ENCODE results near the gene MVB12B. TPM values are rescaled to one million over a fixed set of nuclear protein-coding genes. Genes with fewer than 3 reads are reported as not detected.

Gene MVB12B
- total RNA-seq, 4 donors from 2014 or later, result 8.5 to 13.0 (median 10.5) TPM

DNA sequence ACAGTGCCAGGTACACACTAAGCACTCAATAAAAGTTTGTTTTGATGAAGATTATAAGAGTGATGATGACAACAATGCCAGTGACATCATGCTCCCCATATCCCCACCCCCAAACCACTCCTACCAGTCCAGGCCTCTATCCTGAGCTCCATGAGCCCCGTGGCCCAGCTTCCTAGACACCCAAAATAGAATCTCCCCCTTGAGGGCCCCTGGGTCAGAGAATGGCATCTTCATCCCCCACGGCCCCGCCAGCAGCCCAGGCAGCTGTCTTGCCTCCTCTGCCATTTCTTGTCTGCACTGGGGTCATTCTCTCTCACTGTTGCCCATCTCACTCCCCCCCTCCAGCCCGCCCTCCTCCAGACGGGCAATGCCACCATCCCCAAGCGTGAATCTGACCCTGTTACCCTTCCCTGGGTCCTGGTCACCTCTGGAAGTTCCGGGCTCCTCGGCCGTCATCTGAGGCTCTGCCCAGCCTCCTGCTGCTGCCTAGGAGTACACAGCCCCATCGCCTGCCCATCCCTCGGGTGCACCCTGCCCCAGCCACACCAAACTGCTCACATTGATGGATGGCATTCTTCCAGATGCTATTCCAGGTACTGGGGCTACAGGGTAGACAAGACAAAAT is 210.3 kb downstream of the MVB12B start:
- TF ChIP-seq, protein P1, sequence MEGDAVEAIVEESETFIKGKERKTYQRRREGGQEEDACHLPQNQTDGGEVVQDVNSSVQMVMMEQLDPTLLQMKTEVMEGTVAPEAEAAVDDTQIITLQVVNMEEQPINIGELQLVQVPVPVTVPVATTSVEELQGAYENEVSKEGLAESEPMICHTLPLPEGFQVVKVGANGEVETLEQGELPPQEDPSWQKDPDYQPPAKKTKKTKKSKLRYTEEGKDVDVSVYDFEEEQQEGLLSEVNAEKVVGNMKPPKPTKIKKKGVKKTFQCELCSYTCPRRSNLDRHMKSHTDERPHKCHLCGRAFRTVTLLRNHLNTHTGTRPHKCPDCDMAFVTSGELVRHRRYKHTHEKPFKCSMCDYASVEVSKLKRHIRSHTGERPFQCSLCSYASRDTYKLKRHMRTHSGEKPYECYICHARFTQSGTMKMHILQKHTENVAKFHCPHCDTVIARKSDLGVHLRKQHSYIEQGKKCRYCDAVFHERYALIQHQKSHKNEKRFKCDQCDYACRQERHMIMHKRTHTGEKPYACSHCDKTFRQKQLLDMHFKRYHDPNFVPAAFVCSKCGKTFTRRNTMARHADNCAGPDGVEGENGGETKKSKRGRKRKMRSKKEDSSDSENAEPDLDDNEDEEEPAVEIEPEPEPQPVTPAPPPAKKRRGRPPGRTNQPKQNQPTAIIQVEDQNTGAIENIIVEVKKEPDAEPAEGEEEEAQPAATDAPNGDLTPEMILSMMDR (IDR thresholded peaks at IDR 0.05; ENCODE audit: low read depth), result no peak

DNA sequence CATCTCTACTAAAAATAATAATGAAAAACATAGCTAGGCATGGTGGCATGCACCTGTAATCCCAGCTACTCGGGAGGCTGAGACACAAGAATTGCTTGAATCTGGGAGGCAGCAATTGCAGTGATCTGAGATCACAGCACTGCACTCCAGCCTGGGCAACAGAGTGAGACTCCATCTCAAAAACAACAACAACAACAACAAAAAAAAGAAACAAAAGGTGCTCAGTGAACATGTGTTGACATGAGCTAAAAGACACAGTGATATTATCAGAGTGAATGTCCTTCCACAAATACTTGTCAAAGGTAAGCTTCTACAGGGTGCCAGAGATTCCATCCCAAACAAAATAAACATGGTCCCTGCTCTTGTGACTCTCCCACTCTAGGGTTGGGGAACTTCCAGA is 211.9 kb downstream of the MVB12B start:
- TF ChIP-seq, protein P1 (IDR thresholded peaks at IDR 0.05; ENCODE audit: low read depth), result no peak

DNA sequence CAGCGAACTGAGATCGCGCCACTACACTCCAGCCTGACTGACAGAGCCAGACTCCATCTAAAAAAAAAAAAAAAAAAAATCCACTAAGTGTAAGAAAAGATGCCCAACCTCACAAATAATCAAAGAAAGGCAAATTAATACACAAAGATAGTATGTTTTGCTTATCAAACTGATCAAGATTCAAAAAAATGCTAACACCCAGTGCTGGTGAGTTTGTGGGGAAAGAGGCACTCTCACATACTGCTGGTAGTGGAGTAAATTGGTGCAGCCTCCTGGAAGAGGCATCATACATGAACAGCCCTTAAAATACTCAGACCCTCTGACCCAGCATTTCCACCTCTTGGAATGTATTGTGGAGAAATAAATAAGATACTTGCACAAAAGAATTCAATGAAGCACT is 216.9 kb downstream of the MVB12B start:
- TF ChIP-seq, protein P1 (IDR thresholded peaks at IDR 0.05; ENCODE audit: low read depth), result no peak

DNA sequence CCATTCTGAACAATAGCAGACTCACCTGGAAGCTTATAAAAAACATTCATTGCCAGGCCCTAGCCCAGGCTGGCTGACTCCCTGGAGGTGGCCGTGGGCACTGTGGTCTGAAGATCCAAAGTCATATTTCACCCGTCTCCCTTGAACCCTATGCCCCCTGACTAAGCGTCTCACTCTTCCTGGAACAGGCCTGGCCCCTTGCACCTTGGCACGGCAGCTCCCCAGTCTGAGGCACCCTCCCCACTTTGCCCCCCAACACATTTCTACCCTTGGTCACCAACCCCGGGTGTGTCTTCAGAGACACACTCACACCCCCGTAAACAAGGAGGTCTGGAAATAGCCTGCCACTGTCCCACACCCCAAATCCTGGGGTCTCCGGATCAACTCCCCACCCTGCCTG is 218.5 kb downstream of the MVB12B start:
- TF ChIP-seq, protein P1 (IDR thresholded peaks at IDR 0.05; ENCODE audit: low read depth), result no peak

DNA sequence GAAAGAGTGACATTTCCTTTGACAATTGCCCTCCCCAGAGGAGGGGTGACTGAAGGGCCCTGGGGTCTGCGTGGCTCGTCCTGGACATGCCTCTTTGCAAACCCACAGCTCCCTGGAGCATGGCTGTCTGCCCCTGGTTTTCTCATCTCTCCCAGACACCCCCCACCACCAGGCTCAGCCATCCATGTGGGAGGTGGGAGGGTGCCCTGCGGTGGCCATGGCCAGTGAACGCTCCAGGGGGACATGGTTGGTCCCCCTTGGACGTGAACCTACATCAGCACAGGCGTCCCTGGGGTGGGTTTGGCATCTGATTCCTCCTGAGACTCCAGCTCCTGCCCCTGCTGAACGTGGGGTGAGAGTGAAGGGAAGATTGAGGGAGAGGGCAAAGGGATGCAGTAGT is 219.4 kb downstream of the MVB12B start:
- TF ChIP-seq, protein P1 (IDR thresholded peaks at IDR 0.05; ENCODE audit: low read depth), result no peak

DNA sequence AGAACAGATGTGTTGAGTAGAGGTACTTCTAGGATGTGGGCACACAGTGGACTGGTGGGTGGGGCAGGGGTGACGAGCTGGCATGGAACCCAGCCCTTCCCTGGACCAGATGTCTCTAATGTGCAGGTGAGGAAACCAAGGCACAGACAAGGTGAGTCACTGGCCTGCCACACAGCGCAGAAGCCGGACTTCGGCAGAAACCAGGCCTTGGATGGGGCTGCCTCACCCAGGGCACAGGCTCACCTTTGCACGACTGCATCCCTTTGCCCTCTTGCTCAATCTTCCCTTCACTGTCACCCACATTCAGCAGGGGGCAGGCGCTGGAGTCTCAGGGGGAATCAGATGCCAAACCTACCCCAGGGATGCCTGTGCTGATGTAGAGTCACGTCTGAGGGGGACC is 221.7 kb downstream of the MVB12B start:
- TF ChIP-seq, protein P1 (IDR thresholded peaks at IDR 0.05; ENCODE audit: low read depth), result no peak

DNA sequence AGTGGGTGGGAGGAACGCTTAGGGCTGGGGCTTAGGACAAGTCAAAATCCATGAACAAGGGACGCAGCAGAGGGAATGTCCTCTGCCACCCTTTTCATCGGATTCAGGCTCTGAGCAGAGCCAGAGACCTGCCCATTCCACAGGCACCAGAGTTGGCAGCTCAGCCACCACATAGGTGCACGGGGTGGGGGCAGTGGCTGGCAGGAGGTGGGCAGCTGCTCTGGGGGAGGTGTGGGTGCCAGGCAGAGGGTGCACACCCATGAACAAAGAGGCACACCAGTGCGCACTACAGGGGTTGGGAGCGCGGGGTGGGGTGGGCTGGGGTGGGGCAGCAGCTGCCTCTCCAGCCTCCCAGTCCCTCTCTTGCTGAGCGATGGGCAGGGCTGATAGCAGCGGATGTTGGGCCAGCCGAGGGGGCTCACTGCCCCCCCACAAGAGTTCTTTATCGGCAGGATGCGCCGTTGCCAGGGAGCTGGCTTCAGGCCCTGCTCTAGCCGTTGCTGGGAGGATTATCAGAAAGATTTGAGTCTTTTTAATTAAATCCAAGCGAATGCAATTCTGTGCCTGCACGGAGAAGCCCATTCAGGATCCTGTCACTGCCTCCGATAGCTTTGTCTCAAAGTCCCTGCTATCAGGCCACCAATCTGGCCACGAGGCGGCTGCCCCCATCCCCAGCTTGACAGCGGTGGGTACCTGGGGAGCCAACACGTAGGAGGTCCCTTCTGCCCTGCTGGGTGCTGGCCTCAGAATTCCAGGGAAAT is 222.8 kb downstream of the MVB12B start:
- TF ChIP-seq, protein P1 (IDR thresholded peaks at IDR 0.05; ENCODE audit: low read depth), result no peak
